GM12873 (cell line): ENCODE results near the gene BRD4.

ENCODE experiments used
- CTCF ChIP-seq: IDR thresholded peaks from 2 replicates; pipeline ENCODE4 v1.5.1; 2012; ENCODE audit warnings: low read depth, mild to moderate bottlenecking, moderate library complexity, low read length, control low read depth; ENCODE audit not compliant: insufficient read depth; ENCODE audit errors: missing control alignments

BRD4 gene

GRCh38 chr19:15213715-15214381 lies 118.5 kb downstream of the BRD4 start:
- no peak for TF ChIP-seq CTCF

- no peak for TF ChIP-seq CTCF
Measured at GRCh38 chr19:15212711-15213110, 119.6 kb downstream of the BRD4 start.

GRCh38 chr19:15210323-15210781 lies 122.0 kb downstream of the BRD4 start:
- TF ChIP-seq CTCF, result no peak

- no peak for TF ChIP-seq CTCF
Measured at GRCh38 chr19:15201374-15202023, 130.8 kb downstream of the BRD4 start.

- no peak for TF ChIP-seq CTCF
Measured at GRCh38 chr19:15200553-15201364, 131.6 kb downstream of the BRD4 start, which contains the start of gene NOTCH3. Gene NOTCH3 (minus strand): TSS chr19:15200995. CDS start chr19:15200905, 90 bp downstream.

GRCh38 chr19:15199661-15200552 lies 132.4 kb downstream of the BRD4 start:
- no peak for TF ChIP-seq CTCF
